WERI-Rb-1 (cell line): Measurements from ENCODE around the gene SH2D1B.

Experiments
- DNase-seq: peaks from one replicate; pipeline ENCODE4 v3.0.0-alpha.2; 2020
- H3K27ac ChIP-seq: fragments of 250-450 bp; sonication (Bioruptor Pico); 2 replicates; pipeline ENCODE4 v1.5.1; 2020; ENCODE audit warnings: mild to moderate bottlenecking, moderate library complexity
- H3K27me3 ChIP-seq: fragments of 250-450 bp; sonication (Bioruptor Pico); 2 replicates; pipeline ENCODE4 v1.5.1; 2021; ENCODE audit warnings: mild to moderate bottlenecking, low read depth, moderate library complexity; ENCODE audit not compliant: insufficient read depth, severe bottlenecking
- H3K36me3 ChIP-seq: fragments of 250-450 bp; sonication (Bioruptor Pico); 2 replicates; pipeline ENCODE4 v1.5.1; 2020; ENCODE audit warnings: mild to moderate bottlenecking, moderate library complexity
- H3K4me3 ChIP-seq: 2 replicates; pipeline ENCODE4 v1.5.1; 2011; ENCODE audit warnings: low read depth, mild to moderate bottlenecking, control low read depth, low read length
- H3K9me3 ChIP-seq: fragments of 250-450 bp; sonication (Bioruptor Pico); 2 replicates; pipeline ENCODE4 v1.5.1; 2021; ENCODE audit warnings: mild to moderate bottlenecking, moderate library complexity; ENCODE audit not compliant: severe bottlenecking
- TF ChIP-seq, protein P1 (sequence below): IDR thresholded peaks from 2 replicates; pipeline ENCODE4 v1.5.1; 2011; ENCODE audit warnings: low read depth, mild to moderate bottlenecking, control low read depth, inconsistent platforms, low read length

Gene SH2D1B

DNA sequence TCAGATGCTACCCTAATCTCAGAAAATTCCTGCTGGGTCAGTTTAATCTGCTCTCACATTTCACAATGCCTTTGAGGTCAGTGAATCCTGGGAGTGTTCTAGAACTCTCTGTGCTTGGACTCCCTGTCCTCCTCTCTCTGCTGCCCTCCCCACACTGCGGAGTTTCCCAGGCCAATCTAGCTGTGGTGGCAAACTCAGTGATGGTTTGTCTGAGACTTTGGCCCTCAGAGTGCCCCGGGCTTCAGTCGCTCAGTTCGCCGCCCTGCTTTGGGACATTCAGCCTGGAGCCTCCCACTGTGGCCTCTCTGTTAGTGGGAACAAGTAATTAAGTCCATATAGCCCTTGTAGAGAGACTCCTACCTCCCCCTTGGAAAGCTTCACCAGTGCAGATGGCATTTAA lies 23.3 kb downstream of the SH2D1B start:
- peaks cover 25% of the 10 kb centered on the region for H3K27me3 ChIP-seq
- H3K4me3 ChIP-seq = no peak overlapping the region
- DNase-seq = no peak
- H3K9me3 ChIP-seq = no peaks in the 10 kb centered on the region
- H3K36me3 ChIP-seq = peaks cover 5% of the 10 kb centered on the region
- TF ChIP-seq, protein P1, sequence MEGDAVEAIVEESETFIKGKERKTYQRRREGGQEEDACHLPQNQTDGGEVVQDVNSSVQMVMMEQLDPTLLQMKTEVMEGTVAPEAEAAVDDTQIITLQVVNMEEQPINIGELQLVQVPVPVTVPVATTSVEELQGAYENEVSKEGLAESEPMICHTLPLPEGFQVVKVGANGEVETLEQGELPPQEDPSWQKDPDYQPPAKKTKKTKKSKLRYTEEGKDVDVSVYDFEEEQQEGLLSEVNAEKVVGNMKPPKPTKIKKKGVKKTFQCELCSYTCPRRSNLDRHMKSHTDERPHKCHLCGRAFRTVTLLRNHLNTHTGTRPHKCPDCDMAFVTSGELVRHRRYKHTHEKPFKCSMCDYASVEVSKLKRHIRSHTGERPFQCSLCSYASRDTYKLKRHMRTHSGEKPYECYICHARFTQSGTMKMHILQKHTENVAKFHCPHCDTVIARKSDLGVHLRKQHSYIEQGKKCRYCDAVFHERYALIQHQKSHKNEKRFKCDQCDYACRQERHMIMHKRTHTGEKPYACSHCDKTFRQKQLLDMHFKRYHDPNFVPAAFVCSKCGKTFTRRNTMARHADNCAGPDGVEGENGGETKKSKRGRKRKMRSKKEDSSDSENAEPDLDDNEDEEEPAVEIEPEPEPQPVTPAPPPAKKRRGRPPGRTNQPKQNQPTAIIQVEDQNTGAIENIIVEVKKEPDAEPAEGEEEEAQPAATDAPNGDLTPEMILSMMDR = no peak
- no peak overlapping the region for H3K27ac ChIP-seq

DNA sequence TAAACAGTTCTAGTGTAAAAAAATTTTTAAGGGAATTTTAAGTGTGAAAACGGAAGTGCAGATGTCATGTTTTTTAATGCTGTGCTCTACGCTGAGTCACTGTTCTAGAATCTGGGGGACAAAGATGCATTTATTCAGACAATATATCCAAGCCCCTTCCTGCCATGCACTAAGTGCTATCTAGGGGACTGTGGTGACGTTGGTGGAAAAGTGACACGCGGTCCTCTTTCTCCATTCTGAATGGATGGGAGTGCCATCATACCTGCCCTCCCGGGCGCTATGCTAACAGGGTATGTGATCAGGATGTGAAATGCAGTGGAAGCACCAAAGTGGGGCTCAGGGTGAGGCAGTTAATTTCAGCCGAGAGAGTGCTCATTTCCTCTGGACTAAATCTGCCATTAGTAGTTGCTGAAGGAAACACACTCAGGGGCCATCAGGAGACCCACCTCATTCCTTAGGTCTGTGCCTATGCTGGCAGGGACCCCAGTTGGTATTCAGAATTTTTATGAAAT lies 23.8 kb downstream of the SH2D1B start:
- DNase-seq = no peak
- Histone ChIP-seq H3K36me3 (peaks cover 10% of the 10 kb centered on the region), H3K9me3 (no peaks in the 10 kb centered on the region), H3K27ac (no peak overlapping the region), H3K4me3 (no peak overlapping the region), H3K27me3 (peaks cover 25% of the 10 kb centered on the region)
- TF ChIP-seq, protein P1 = no peak

DNA sequence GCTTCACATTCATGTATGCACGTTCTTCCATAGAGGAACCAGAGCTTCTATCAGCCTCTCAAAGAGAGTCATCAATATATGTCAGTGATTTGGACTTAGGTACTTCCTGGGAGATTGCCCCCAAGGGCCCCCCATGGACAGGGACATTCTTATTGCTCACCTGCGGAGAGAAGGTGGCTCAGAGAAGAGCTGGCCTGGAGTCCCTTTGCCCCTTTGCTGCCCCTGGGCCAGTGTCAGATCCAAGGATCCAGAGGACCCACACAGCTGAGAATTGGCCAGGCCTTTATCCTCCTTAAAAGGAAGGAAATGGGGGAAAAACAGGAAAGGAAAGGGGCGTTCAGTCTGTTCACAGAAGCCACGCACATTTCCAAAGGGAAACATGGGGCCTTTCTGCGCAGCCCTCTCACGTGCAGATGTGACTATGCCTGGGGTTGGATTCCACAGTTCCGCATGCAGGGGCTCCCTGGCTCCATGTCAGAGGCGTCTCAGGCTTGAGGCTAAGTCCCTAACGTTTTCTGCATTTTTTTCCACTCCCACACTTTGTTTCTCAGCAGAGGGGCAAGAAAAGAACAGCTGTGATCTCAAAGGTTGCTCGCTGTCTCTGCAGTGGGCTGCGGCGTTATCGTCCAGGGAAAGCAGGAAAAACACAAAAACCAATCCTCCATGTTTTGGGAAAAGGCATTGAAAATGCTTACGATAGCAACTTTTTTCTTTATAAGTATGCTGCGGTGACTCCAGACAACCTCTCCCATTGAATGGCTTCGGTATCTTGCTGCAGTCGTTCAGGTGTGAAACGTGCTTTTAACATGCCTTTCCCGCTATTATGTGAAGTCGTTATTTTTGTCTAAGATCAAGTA lies 24.5 kb downstream of the SH2D1B start:
- TF ChIP-seq, protein P1 = no peak
- DNase-seq = no peak

GRCh38 chr1:162386292-162387225 lies 25.4 kb downstream of the SH2D1B start:
- H3K27ac ChIP-seq = no peak overlapping the region
- no peaks in the 10 kb centered on the region for H3K9me3 ChIP-seq
- H3K27me3 ChIP-seq = peaks cover 24% of the 10 kb centered on the region
- H3K4me3 ChIP-seq = no peak overlapping the region
- peaks cover 11% of the 10 kb centered on the region for H3K36me3 ChIP-seq
- TF ChIP-seq, protein P1 = no peak
- DNase-seq = no peak

More for the DNA sequence above, 24.5 kb downstream of the SH2D1B start:
- H3K27me3 ChIP-seq = peaks cover 25% of the 10 kb centered on the region
- peaks cover 11% of the 10 kb centered on the region for H3K36me3 ChIP-seq
- H3K4me3 ChIP-seq = no peak overlapping the region
- H3K9me3 ChIP-seq = no peaks in the 10 kb centered on the region
- H3K27ac ChIP-seq = no peak overlapping the region

- H3K36me3 ChIP-seq = peaks cover 11% of the 10 kb centered on the region
- no peaks in the 10 kb centered on the region for H3K9me3 ChIP-seq
- TF ChIP-seq, protein P1 = no peak
- H3K27ac ChIP-seq = no peak overlapping the region
- DNase-seq = no peak
- H3K4me3 ChIP-seq = no peak overlapping the region
- H3K27me3 ChIP-seq = peaks cover 15% of the 10 kb centered on the region
Observed at GRCh38 chr1:162385702-162386101, 26.2 kb downstream of the SH2D1B start.
